Muscle of leg (tissue), 11 donors: ENCODE data around the gene CNTN5. TPM values are rescaled to one million over a fixed set of nuclear protein-coding genes. Genes with fewer than 3 reads are reported as not detected.

Experiments used
- DNase-seq: peaks from one replicate; pipeline ENCODE4 v3.0.0; 2013
- H3K27ac ChIP-seq: one replicate; pipeline ENCODE4 v1.5.1; 2013; ENCODE audit warnings: mild to moderate bottlenecking, low read length, control low read depth
- H3K27me3 ChIP-seq: one replicate; pipeline ENCODE4 v1.6.1; 2013; ENCODE audit warnings: low read length; ENCODE audit not compliant: control insufficient read depth, insufficient read depth
- H3K36me3 ChIP-seq: one replicate; pipeline ENCODE4 v1.6.1; 2013; ENCODE audit warnings: low read length; ENCODE audit not compliant: control insufficient read depth, insufficient read depth
- H3K4me1 ChIP-seq: one replicate; pipeline ENCODE4 v1.6.1; 2013; ENCODE audit warnings: low read length; ENCODE audit not compliant: control insufficient read depth, insufficient read depth
- H3K4me3 ChIP-seq: one replicate; pipeline ENCODE4 v1.5.1; 2013; ENCODE audit warnings: low read length, control low read depth
- H3K9me3 ChIP-seq: replicated peaks from 2 replicates; pipeline ENCODE4 v1.6.1; 2013; ENCODE audit warnings: low read depth, low read length; ENCODE audit not compliant: control insufficient read depth
- WGBS: methylation state at CpG from one replicate; pipeline ENCODE4 v1.1.5; 2013; ENCODE audit warnings: missing lambda C conversion rate; ENCODE audit not compliant: insufficient coverage; 5-methylcytosine and 5-hydroxymethylcytosine counted together
- polyA plus RNA-seq, 8 donors: library from polyadenylated mRNA; unstranded; fragments of 120-200 nt; gene quantifications; one replicate each; pipeline versions ENCODE4 v1.2.1 to v1.2.3, GENCODE V29; 2013; ENCODE audit warnings: inconsistent platforms in 1 of 8, low replicate concordance in 1 of 8; ENCODE audit not compliant: insufficient read length in 8 of 8, insufficient read depth in 1 of 8
- total RNA-seq: library from RNA; stranded (reverse); fragments of 120-200 nt; gene quantifications from one replicate; pipeline ENCODE4 v1.2.4, GENCODE V29; 2013

CNTN5 gene
- total and polyA plus RNA-seq, 9 donors, result 3.2 to 9.9 (median 5.7) TPM

GRCh38 chr11:99979042-99979441 lies 958.3 kb downstream of the CNTN5 start:
- DNase-seq, result no peak
- H3K27ac ChIP-seq, result no peak overlapping the region
- H3K36me3 ChIP-seq, result no peaks in the 10 kb centered on the region
- H3K4me1 ChIP-seq, result no peaks in the 10 kb centered on the region
- 40% methylated on average over 2 of the region's 2 CpGs for WGBS
- no peak overlapping the region for H3K4me3 ChIP-seq
- no peaks in the 10 kb centered on the region for H3K27me3 ChIP-seq
- no peaks in the 10 kb centered on the region for H3K9me3 ChIP-seq

- Histone ChIP-seq H3K27ac (peak overlapping the region; percentile 30), H3K27me3 (no peaks in the 10 kb centered on the region), H3K9me3 (no peaks in the 10 kb centered on the region), H3K4me1 (no peaks in the 10 kb centered on the region), H3K36me3 (no peaks in the 10 kb centered on the region), H3K4me3 (no peak overlapping the region)
- DNase-seq, result peak; percentile 55
- no CpG with 5 or more reads among the region's 2 CpGs for WGBS
These were observed 967.2 kb downstream of the CNTN5 start for GRCh38 chr11:99987821-99988470.

- Histone ChIP-seq H3K27me3 (no peaks in the 10 kb centered on the region), H3K9me3 (no peaks in the 10 kb centered on the region), H3K36me3 (no peaks in the 10 kb centered on the region), H3K4me3 (no peak overlapping the region), H3K4me1 (no peaks in the 10 kb centered on the region), H3K27ac (peak overlapping the region; percentile 30)
- WGBS, result no CpG with 5 or more reads among the region's 2 CpGs
- DNase-seq, result peak; percentile 73
These were observed 967.7 kb downstream of the CNTN5 start for GRCh38 chr11:99988471-99988837.

DNA sequence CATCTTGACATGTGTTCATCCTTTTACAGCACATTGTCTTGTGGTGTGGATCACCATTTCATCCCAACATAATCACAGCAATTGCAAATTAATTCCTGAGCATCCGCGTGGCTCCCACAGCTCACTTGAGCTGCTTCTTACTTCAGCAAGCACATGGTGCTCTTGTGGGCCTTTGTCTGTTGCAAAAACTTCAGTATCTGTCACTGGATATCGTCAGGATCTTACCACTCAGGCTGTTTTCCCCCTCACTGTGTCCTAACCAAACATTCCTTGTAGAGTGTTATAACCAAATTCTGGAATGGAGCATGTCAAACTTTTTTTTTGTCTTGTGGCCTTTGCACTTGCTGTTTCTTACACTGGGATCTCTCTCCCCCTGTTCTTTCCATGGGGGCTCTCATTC lies 983.2 kb downstream of the CNTN5 start:
- no peak for DNase-seq
- no peaks in the 10 kb centered on the region for H3K27me3 ChIP-seq
- no peak overlapping the region for H3K27ac ChIP-seq
- no peak overlapping the region for H3K4me3 ChIP-seq
- peaks cover 3% of the 10 kb centered on the region for H3K9me3 ChIP-seq
- H3K36me3 ChIP-seq, result no peaks in the 10 kb centered on the region
- WGBS, result 73% methylated on average over 2 of the region's 3 CpGs
- H3K4me1 ChIP-seq, result no peaks in the 10 kb centered on the region

- no peaks in the 10 kb centered on the region for H3K36me3 ChIP-seq
- no peak overlapping the region for H3K4me3 ChIP-seq
- H3K4me1 ChIP-seq, result no peaks in the 10 kb centered on the region
- peaks cover 3% of the 10 kb centered on the region for H3K9me3 ChIP-seq
- no peak overlapping the region for H3K27ac ChIP-seq
- peak; percentile 26 for DNase-seq
- H3K27me3 ChIP-seq, result no peaks in the 10 kb centered on the region
These were observed 983.8 kb downstream of the CNTN5 start for GRCh38 chr11:100004541-100004940.

- DNase-seq, result no peak
- Histone ChIP-seq H3K4me1 (no peaks in the 10 kb centered on the region), H3K27ac (no peak overlapping the region), H3K27me3 (no peaks in the 10 kb centered on the region), H3K9me3 (no peaks in the 10 kb centered on the region), H3K36me3 (no peaks in the 10 kb centered on the region), H3K4me3 (no peak overlapping the region)
- WGBS, result no CpG with 5 or more reads among the region's 1 CpG
These were observed 987.7 kb downstream of the CNTN5 start for GRCh38 chr11:100008417-100008816.

GRCh38 chr11:100009728-100010127 lies 989.0 kb downstream of the CNTN5 start:
- Histone ChIP-seq H3K4me3 (no peak overlapping the region), H3K36me3 (no peaks in the 10 kb centered on the region), H3K27me3 (no peaks in the 10 kb centered on the region), H3K9me3 (no peaks in the 10 kb centered on the region), H3K4me1 (no peaks in the 10 kb centered on the region), H3K27ac (no peak overlapping the region)
- no peak for DNase-seq
- no CpG with 5 or more reads among the region's 3 CpGs for WGBS

DNA sequence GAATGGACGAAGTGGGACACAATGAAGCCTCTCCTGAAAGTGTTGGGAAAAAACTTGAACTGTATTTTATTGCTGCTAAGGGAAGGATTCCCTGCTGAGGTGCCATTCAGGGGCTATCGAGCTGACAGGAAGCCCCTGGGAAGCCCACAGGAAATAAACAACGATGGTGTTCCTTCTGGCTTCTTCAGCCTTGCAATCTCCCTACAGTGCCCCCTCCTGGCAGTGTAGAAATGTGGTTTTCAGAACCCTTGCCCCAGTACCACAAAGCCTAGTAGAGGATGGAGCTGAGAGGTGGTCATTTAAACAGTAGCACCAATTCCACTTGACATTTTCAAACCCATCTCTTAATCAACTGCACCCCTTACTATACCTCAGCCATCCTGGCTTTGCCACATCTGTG lies 989.6 kb downstream of the CNTN5 start:
- no CpG with 5 or more reads among the region's 3 CpGs for WGBS
- no peak overlapping the region for H3K27ac ChIP-seq
- H3K9me3 ChIP-seq, result no peaks in the 10 kb centered on the region
- no peaks in the 10 kb centered on the region for H3K27me3 ChIP-seq
- no peak for DNase-seq
- no peaks in the 10 kb centered on the region for H3K4me1 ChIP-seq
- no peak overlapping the region for H3K4me3 ChIP-seq
- no peaks in the 10 kb centered on the region for H3K36me3 ChIP-seq

DNA sequence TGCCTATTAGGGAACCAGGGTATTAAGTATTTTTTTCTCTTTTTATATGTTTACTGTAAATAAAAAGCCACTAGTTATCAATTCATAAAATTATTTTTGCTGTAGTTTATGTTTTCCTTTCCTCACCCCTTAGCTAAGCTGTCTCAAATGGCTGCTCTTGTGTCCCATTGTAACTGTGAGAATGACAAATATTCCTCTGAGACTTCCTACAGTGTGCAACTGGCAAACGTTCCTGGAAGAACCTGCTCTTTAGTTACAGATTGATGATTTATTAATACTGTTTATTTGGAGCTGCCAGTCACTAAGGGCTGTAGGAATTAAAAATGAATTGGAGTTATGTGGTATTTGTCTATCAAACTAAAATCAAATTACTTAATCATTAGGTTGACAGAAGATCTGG lies 990.9 kb downstream of the CNTN5 start:
- Histone ChIP-seq H3K27me3 (no peaks in the 10 kb centered on the region), H3K4me1 (no peaks in the 10 kb centered on the region), H3K27ac (no peak overlapping the region), H3K4me3 (no peak overlapping the region), H3K9me3 (no peaks in the 10 kb centered on the region), H3K36me3 (no peaks in the 10 kb centered on the region)
- no CpG with 5 or more reads among the region's 1 CpG for WGBS
- no peak for DNase-seq

DNA sequence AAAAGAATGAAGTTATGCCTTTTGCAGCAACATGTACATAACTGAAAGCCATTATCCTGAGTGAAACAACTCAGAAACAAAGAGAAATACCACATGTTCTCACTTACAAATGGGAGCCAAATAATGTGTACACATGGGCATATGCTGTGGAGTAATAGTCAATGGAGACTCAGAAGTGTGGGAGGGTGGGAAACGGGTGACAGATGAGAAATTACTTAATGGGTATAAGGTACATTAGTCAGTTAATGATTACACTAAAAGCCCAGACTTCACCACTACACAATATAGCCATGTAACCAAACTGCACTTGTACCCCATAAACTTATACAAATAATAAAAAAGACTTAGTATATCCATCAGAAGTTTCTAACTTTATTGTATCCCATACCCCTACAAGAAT lies 992.3 kb downstream of the CNTN5 start:
- no peaks in the 10 kb centered on the region for H3K4me1 ChIP-seq
- no CpG with 5 or more reads among the region's 1 CpG for WGBS
- H3K27me3 ChIP-seq, result no peaks in the 10 kb centered on the region
- DNase-seq, result peak; percentile 29
- H3K9me3 ChIP-seq, result no peaks in the 10 kb centered on the region
- H3K4me3 ChIP-seq, result no peak overlapping the region
- H3K36me3 ChIP-seq, result no peaks in the 10 kb centered on the region
- H3K27ac ChIP-seq, result no peak overlapping the region

GRCh38 chr11:100031973-100032372 lies 1011.2 kb downstream of the CNTN5 start:
- no peak overlapping the region for H3K4me3 ChIP-seq
- WGBS, result no CpG with 5 or more reads among the region's 1 CpG
- peaks cover 2% of the 10 kb centered on the region for H3K9me3 ChIP-seq
- no peaks in the 10 kb centered on the region for H3K27me3 ChIP-seq
- DNase-seq, result no peak
- H3K36me3 ChIP-seq, result no peaks in the 10 kb centered on the region
- H3K27ac ChIP-seq, result no peak overlapping the region
- no peaks in the 10 kb centered on the region for H3K4me1 ChIP-seq
